IPS DF 19.7 (cell line): ENCODE data around the gene C2orf76.

Experiments used
- DNase-seq: peaks from one replicate; pipeline ENCODE4 v3.0.0-alpha.2; 2013; ENCODE audit warnings: low read depth, low spot score

The C2orf76 gene

DNA sequence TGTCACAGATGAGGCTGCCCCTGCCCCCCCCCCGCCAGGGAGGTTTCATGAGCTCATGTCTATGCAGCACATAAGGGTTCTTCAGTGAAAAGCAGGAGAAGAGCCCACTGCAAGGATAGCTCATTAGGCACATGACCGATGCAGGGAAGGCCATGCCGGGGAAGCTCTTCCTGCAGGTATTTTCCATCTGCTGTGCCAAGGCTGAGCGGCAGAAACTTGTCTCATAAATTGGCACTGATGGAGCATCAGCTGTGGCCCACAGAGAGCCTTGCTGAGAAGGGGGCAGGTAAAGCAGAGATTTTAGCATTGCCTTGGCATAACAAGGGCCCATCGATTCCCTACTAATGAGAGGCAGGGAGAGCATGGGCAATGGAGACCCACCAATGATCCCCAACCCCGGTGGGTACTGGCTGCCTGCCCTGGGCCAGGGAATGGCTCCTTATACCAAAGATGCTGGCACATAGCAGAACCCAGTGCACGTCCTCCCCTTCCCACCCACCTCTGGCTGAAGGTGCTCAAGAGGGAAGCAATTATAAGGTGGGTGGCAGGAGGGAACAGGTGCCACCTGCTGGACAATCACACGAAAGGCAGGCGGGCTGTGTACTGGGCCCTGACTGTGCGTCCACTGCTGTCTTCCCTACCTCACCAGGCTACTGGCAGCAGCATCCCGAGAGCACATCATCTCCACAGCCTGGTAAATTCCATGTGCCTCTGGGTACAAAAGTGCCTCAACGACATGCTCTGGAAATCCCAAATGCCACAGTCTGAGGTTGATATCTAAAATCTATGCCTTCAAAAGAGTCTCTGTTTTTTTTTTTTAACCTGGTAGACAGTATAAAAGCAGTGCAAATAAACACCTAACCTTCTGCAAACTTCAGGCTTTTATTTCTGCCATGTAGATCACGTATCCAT is 101.6 kb downstream of the C2orf76 start:
- no peak for DNase-seq

DNA sequence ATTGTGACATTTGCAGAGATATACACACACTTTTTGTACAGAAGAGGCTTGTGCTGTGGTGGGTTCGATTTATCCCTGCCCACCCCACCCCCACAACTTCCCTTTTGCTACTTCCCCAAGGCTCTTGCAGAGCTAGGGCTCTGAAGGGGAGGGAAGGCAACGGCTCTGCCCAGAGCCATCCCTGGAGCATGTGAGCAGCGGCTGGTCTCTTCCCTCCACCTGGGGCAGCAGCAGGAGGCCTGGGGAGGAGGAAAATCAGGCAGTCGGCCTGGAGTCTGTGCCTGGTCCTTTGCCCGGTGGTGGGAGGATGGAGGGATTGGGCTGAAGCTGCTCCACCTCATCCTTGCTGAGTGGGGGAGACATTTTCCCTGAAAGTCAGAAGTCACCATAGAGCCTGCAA is 103.0 kb downstream of the C2orf76 start:
- DNase-seq, result no peak

DNA sequence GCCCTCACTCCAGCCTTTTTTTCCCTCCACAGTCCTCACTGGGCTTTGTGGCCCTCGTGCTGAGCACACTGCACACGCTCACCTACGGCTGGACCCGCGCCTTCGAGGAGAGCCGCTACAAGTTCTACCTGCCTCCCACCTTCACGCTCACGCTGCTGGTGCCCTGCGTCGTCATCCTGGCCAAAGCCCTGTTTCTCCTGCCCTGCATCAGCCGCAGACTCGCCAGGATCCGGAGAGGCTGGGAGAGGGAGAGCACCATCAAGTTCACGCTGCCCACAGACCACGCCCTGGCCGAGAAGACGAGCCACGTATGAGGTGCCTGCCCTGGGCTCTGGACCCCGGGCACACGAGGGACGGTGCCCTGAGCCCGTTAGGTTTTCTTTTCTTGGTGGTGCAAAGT is 103.6 kb downstream of the C2orf76 start:
- no peak for DNase-seq

DNA sequence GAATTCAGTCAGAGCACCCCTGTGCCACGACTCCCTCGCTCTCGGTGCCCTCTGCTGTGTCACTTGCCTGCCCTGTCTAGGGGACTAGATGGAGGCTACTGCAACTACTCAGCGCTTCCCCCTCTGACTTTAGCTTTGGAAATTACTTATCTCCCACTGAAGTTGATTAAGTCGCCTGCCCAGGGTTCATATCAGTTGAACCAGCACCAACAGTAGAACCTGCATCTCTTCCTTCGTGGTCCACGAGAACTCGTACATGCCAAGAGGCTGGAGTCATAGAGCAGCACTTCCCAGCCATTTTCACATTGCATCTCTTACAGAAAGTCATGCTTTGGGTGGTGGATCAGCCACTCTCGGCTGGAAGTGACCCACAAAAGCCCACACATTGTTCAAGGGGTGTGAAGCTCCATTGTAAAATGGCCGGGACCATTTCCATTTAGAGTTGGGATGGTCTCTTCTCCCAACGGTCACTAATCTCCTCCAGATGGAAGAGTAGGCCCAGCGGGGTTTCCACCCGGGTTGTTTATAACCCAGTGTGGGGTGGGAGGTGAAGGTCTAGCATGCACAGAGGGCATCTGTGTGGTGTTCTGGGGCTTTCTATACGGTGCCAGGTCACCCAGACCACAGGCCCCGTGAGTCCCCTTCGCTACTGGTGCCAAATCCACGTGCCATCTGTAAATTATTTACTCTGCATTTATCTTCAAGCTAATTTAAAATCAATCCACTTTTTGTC is 105.0 kb downstream of the C2orf76 start:
- DNase-seq, result no peak

DNA sequence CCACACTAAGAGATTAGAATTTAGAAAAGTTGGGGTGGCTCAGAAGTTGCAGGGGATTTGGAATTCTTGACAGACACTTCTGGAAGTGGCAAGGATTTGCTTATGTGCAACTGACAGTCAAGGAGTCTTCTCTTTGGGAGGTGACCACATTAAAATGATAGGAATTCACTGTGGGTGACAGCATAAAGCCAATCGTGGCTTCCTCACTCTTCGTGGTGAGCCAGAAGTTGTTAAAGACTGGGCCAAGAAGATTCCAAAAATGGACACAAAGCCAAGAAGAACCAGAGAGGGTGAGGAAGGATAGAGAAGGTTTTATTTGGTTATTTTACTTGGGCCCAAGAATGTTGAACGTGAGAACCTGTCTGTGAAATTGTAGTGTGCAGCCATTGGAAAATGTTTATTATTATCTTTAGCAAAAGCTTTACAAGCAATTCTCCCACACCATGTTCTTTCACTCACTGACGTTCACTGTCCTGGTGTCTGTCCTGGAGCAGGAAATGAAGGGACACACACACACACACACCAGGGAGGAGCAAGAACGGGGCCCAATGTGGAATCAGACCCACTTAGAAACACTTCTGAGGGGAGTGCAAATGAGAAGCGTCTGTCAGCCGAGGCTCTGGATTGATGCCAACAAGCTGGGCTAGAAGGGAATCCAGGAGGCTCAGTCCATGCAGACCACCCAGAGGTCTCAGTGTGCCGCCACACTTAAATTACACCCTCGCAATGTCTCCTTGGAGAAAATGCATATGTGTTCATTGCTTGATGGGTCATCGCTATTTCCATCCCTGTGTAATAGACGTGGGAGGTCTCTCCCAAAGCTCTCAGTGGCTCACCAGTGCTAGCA is 105.8 kb downstream of the C2orf76 start:
- DNase-seq, result no peak

DNA sequence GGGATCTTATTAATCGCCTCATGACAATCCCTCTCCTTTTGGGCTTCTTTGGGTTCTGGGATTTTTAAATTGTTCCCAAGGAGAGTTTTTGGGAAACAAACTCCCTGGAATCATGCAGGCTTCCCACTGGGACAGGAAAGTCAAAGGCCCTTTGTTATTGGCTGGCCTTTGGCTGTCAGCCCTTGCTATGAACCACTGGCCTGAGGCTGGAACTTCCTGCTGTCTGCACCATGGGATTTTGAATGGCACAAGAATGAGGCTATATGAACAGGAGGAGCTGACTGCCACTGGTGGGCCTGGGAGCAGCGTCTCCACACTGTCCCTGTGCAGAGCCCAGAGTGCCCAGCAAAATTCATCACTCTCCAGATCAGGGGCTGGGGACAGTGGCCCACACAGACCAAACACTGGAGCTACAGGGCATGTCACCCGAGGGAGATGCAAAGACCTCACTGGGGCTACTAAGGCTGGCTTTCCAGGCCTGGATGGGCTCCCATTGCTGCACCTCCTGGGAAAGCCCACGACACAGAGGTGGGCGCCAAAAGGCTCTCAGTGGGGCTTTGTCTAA is 107.3 kb downstream of the C2orf76 start:
- no peak for DNase-seq

DNA sequence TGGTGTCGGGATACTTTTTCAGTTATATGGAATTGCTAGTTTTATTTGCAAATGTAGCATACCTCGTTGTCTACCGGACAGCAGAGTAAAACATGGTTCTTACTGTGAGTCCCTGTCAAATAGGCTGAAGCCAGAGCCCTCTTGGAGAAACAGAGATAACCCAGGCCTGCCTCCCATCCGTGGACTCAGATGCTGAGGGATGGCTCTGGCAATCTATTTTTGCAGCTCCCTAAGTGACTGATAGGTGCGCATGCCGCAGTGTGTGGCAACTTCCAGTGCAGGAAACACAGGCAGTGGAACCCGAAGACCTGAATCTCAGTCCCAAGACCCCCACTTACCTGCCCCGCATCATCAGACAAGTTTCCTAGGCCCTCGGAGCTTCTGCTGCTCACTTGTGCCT is 109.4 kb downstream of the C2orf76 start:
- DNase-seq, result no peak

DNA sequence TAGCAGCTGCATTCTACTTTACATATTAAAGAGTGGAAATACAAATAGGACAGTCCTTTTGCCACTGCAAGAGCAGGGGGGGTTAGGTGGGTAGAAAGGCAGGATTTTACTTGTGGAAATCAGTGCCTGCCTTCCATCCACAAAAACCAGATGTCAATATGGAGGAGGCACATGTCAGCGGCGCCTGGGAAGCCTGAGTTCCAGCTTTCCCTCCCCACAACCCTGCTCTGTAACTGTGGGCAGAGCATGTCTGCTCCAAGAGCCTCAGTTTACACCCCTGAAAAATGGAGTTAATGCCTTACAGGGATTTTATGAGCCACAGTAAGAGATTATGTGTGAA is 110.1 kb downstream of the C2orf76 start:
- no peak for DNase-seq

DNA sequence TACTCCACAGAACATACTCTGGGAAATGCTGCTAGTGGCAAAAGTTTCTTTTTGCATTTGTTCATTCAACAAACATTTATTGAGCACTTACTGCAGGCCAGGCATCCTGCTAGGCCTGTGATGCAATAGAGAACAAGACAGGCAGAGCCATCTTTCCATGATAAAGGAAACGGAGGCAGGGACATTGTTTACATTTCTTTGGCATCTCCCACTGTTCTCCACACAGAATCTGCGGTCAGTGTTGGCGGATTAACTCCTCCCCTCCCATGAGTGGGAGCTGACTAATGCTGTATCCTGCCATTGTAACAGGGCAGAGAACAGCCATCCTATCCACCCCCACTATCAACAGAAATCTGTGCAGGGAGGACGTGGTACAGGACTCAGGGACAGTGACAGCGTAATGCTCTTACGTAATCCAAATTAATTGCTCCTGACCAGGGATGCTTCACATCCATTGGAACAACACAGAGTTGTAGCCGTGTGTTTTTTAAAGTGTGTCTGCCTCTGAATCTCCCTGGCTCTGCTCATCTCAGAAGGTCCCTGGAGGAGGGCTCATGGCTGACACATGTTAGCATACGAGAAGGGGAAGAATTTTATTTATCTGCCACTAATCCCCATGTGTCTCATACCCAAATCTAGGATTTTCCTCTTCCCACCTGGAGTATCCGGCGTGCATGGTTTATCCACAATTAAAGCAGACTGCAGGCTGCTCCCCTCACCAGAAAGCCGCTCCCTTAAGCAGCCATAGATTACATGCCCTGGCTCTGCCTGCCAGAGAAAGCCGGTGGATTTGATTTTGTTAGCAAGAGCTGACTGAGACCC is 110.7 kb downstream of the C2orf76 start:
- DNase-seq, result no peak

DNA sequence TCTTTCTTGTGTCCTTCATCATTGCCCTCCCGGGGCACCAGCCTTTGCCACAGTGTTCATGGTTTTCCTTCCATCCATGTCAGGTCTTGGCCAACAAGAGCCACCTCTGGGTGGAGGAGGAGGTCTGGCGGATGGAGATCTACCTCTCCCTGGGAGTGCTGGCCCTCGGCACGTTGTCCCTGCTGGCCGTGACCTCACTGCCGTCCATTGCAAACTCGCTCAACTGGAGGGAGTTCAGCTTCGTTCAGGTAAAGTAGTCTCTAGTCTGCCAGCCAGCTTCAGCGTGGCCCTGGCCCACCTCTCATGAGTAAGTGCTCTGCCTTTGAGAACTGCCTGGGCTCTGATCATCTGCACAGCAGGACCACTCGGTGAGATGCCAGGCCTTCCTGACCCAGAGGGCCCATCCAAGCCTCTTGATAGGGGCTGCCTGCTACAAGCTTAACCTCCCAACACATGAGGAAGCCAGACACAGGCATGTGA is 112.0 kb downstream of the C2orf76 start:
- no peak for DNase-seq

DNA sequence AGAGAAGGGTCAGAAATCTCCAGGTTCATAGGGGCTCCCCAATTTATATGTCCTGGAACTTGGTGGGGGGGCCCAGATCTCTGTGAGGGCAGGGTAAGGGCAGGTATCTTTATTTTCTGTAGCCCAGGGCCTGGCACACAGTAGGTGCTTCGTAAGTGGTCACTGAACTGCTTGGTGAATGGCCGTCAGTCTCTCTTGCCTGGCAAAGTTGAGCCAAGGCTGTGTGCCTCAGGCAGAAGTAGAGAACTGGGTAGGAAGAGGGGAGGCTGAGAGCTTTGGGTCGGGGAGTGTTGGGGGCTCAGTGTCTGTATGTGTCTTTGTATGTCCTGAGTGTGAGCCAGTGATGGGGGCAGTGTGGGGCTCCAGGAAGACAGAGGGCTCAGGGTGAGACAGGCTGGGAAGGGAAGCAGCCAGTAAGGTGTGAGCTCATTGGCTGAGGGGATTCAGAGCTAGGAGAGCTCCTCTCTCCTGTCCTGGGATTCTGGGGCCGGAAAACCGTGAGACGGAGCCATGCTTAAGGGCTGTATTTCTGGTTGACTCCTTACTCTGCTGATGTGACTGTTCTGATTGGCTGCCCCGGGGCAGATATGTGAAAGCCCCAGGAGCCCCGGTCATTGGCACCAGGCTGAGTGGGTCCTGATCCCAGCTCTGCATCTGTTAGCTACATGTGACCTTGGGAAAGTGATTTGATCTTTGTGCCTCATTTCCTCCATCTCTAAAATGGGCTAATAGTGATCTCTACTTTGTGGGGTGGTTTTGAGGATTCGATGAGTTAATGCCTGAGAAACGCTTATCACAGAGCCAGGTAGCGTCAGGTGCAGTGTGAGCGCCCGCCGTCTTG is 112.7 kb downstream of the C2orf76 start:
- DNase-seq, result no peak

DNA sequence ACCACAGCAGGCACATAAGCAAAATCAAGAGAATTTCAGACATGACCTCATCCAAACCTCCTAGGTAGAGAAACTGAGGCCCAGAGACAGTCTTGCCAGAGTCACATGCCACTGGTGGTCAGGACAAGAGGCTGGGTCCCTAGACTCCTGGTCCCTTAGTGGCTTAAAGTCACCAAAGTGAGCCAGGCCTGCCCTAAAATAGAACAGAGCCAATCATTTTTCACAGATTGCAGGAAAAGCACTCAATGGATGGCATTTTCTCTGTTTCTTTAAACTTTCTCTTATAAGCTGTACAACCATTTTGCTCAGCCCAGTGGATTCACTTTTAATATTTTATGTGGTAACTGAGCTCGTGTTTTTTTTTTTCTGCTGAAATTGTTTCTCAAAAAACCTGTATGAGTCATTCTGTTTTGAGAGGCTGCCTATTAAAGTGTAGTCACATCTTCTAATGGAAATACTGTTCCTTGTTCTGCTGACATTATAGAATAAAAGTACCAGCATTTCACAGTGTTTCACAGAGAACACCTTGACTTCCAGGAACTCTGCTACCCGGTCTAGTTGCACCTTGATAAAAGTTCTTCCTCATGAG is 113.4 kb downstream of the C2orf76 start:
- DNase-seq, result no peak
